HG03108 (cell line): ENCODE measurements around the gene BLOC1S6.
A peak's percentile ranks its signal among the peaks of the same experiment; 100 is the strongest.

Experiments
- ATAC-seq: cut with Tn5 transposase; IDR thresholded peaks from one replicate; pipeline ENCODE4 v1.9.1; 2021; ENCODE audit warnings: moderate library complexity; ENCODE audit not compliant: unreplicated experiment

The BLOC1S6 gene

GRCh38 chr15:45587863-45588170 lies 638 bp downstream of the BLOC1S6 start:
- peak; percentile 2 for ATAC-seq

GRCh38 chr15:45588219-45588875 lies 1.2 kb downstream of the BLOC1S6 start:
- no peak for ATAC-seq

DNA sequence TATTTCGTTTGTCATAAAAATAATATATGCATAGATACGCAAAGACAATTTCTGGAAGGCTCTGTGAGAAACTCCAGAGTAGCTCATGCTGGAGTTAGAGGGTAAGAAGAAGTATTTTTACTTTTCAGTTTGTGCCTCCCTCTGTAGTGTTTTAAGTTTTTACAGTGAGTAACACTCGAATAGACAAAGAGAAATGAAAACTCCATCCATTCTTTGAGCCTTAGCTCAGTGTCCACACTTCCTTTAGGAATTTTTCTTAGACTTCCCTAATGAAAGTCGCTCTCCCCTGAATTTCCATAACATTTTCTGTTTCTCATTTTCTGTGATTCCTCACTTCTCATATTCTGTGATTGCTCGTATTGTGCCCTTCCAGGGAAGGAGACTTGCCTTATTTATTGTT lies 2.1 kb downstream of the BLOC1S6 start:
- no peak for ATAC-seq

DNA sequence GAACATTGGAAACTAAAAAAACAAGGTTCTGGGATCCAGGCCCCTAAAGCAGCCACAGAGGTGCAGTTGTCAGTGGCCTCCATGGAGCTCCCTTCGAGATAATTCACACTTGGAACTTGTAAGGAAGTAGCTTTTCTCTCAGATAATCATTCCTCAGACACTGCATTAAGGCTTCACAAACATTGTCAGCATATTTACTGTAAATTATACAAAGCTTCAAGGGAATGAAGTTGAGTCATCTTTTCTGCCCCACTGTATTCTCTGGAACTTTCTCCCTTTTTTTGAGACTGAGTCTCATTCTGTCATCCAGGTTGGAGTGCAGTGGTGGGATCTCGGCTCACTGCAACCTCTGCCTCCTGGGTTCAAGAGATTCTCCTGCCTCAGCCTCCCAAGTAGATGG lies 7.1 kb downstream of the BLOC1S6 start:
- no peak for ATAC-seq

DNA sequence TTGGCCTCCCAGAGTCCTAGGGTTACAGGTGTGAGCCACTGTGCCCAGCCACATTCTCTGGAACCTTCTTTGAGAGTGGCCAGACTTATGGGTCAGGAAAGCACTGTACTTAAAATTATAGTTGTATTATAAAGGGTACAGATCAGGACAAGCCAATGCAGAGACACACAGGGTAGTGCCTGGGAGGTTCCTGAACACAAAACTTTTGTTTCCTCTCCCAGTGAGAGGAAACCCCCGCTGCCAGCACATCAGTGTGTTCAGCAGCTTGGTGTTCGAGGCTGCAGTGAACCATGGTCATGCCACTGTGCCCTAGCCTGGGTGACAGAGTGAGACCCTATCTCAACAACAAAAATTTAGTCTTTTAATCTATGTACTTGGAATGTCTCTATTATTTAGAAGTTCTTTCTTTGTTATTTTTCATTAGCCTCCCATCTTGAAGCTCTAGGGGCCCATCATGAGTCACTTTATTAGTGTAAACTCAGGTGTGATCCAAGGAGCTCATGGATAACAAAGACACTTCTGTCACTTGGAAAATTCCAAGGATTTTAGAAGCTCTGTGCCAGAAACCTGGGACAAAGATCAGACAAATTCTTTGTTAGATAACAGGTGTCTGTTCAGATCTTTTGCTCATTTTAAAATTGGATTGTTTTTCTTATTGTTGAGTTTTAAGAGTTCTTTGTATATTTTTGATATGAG lies 7.8 kb downstream of the BLOC1S6 start:
- no peak for ATAC-seq

- no peak for ATAC-seq
These were observed 16.7 kb downstream of the BLOC1S6 start for GRCh38 chr15:45603881-45604280.

- ATAC-seq = no peak
These were observed 17.1 kb downstream of the BLOC1S6 start for GRCh38 chr15:45604326-45604725.

- ATAC-seq = no peak
These were observed 19.2 kb downstream of the BLOC1S6 start for GRCh38 chr15:45606413-45606812.

DNA sequence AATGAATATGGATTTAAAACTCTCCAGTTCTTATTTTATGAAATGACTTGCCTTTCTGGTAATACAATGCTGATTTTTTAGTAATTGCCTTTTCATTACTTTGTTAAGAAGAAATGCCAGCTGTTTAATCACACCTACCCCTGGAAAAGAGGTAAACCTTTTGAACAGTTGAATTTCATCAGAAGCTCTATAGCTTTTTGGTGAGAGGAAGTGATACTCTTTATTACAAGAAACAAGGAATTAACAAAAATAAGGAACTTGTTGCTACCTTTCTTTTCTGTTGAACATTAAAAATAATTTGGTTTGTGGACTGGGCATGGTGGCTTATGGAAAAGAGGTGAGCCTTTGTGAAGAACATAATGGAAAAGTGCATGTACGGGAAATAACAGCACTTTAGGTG lies 19.7 kb downstream of the BLOC1S6 start:
- no peak for ATAC-seq

DNA sequence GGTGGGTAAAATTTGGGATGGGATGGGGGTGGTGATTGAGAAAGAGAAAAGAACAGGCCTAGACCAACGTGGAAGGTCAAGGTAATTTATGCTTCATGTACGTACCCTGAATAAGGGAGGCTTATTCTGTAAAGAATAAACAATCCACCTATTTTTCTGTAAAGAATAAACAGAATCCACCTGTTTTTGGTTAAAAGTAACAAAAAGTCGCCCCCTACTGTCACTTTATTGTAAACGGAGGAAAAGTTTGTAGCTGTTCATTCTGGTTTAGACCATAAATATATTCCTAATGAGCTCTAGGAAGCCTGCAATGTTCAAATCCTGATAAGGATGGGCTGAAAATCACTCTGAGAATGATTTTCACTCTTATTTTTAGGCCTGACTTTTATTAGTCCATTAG lies 24.1 kb downstream of the BLOC1S6 start:
- ATAC-seq = no peak

DNA sequence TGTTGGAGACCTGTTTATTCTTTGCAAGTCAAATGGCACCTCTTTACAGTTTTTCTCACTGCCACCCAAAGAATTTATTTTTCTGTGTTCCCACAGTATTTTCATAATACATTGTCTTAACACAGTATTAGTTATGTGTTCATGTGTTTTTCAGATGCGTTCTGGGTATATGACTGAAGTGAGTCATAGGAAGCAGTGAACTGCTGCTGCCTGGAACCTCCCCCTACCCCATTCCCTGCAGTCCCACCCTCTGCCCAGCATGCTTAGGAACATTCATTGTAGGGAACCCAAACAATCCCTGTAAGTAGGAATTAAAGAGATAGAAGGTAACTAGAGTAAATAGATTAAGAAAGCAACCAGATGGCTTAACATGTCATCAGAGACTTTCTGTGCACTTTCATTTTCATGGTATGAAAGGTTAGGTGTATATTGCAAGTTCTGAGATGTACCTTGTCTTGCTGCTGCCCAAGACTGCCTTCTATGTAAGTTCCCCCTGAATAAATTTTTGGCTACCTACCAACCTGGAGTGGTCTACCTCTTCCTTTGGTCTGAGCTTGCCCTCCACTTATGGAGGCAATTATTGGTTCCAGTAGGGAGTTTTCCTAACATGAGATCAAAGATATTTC lies 25.7 kb downstream of the BLOC1S6 start:
- no peak for ATAC-seq

- no peak for ATAC-seq
These were observed 29.7 kb downstream of the BLOC1S6 start for GRCh38 chr15:45616901-45617323.

DNA sequence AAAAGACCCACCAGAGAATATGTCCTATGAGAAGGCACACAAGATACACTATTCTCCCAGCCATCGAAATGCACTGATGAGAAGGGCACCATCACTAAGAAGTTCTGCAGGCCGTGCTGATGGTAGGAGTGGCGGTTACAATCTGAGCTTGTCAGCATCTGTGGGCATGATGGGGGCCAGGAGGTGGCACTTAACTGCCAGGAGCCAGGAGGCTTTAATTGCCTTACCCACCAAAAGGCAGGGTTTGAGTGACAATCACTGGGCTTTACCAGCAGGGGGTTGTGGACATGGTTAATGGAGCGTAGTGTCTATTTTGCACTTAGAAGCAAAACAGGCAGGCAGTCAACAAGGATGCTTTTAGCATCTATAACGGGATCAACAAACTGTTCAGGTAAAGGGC lies 31.6 kb downstream of the BLOC1S6 start:
- ATAC-seq = no peak

DNA sequence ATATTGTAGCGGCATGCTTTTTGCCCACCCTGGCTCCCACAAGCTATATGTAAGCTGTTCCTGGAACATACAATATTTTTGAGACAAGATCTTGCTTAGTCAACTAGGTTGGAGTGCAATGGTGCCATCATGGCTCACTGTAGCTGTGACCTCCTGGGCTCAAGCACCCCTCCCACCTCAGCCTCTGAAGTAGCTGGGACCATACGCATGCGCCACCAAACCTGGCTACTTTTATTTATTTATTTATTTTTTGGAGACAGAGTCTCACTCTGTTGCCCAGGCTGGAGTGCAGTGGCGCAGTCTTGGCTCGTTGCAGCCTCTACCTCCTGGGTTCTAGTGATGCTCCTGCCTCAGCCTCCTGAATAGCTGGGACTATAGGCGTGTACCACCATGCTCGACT lies 41.0 kb downstream of the BLOC1S6 start:
- no peak for ATAC-seq

DNA sequence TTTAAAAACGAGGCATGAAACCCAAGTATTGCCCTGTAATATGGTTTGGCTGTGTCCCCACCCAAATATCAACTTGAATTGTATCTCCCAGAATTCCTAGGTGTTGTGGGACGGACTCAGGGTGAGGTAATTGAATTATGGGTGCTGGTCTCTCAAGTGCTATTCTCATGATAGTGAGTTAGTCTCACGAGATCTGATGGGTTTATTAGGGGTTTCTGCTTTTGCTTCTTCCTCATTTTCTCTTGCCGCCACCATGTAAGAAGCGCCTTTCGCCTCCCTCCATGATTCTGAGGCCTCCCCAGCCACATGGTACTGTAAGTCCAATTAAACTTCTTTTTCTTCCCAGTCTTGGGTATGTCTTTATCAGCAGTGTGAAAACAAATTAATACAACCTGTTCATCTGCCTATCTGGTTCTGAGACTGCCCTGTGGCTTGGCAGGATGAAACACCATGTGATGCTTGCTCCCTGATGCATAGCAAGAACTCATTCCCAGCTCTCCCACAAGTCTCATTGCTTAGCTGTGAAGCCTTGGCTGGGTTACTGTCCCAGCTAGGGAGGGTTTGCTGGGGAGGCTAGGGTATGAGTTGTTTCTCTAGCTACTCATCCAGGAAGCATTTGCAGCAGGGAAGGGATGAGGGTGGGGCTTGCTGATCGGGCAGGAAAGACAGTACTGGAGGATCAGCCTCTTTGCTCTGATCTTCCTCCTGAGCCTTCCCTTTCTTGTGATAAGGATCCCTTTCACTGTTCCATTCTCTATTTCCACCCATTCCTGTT lies 43.9 kb downstream of the BLOC1S6 start:
- no peak for ATAC-seq

DNA sequence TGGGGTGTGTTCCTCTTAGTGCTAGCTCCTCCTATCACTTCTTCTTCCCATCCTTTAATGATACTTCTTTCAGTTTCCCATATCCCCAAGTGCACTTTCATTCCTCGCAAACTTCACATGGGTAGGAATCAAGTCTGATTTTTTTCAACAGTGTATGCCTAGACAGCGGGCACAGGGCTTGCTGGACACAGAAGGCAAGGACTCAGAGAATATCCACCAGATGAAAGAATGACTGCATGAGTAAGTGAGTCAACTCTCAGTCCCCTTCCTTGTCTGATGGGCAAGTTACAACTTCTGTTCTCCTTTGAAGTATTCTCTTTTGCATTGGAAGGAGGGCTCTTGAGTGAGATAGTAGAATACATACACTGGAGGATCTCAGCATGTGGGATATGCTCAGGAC lies 44.6 kb downstream of the BLOC1S6 start:
- ATAC-seq = no peak

DNA sequence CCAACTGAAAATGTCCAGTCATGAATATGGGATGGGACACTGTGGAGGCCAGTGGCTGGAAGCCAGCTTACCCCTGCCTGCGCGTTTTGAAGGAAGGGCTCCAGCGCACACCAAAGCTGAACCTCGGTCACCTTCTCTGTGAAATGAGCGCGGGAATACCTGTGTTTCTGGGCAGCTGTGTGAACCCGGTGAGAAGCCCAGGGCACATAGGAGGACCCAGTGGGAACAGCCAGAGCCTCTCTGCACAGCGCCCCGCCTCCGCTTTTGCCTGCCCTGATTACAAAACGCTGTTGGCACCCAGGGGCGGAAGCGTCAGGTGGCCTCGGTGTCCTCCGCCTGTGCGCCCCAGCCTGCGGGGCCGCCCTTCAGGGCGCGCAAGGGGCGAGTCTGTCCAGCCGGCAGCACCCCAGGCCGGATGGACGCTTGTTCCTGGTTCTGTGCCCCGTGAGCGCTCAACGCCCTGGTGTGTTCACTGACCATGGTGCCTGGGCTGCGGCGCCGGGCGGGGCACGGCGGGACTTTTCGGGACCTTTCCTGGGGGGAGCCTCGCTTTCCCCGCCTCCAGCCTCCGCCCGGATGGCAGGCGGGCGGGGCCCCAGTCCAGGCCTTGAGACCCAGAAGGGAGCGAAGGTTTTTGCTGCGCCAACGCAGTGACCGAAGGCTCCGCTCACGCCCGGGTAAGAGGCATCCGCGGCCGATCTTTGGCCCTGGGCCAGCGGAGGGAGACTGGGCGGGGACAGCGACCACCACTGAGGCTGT lies 47.4 kb downstream of the BLOC1S6 start, which contains the start of gene SQOR:
Gene SQOR, plus strand, starts transcription at position 598 of the 759 bp plus-strand sequence. CDS start 23,895 bp downstream, outside the sequence.
- ATAC-seq = peak; percentile 73

- peak; percentile 42 for ATAC-seq
These were observed 48.0 kb downstream of the BLOC1S6 start for GRCh38 chr15:45635191-45635638.

- ATAC-seq = no peak
These were observed 48.6 kb downstream of the BLOC1S6 start for GRCh38 chr15:45635763-45636292.

GRCh38 chr15:45637141-45637540 lies 50.0 kb downstream of the BLOC1S6 start:
- no peak for ATAC-seq
